ENCODE data around the gene TREML1. TPM values are rescaled to one million over a fixed set of nuclear protein-coding genes. Genes with fewer than 3 reads are reported as not detected.

TREML1 gene
- total and polyA plus RNA-seq, 9 of the 15 experiments (the other 6 are each of a cell fraction or from before 2014, with no cell fraction given), result not detected

DNA sequence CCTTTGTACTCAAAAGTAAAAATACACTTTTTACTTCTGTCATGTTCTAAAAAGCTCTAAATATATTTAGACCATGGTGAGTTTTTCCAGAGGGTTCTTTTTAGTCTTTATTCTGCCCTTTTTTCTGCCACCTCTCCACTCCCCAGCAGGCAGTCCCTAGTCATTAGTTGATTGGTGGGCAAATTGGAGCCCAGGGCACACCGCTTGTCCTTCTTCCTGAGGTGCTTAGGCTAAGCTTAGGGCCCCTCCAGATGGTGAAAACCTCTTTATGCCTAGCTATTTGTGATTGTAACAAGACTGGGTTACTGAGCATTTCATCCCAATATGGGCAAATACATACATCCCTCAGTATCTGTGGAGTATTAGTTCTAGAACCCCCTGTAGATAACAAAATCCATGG lies 6.2 kb downstream of the TREML1 start:
- no peaks in the 10 kb centered on the region for H3K9me3 ChIP-seq (replicated peaks; ENCODE audit: control insufficient read depth, insufficient read depth, low read depth, low read length)
- intact Hi-C loops (cut with micrococcal nuclease), result no loop called here
- no peak overlapping the region for H2AFZ ChIP-seq (ENCODE audit: low read depth, low read length)
- in situ Hi-C loops (cut with MboI), result no loop called here
- H4K20me1 ChIP-seq (replicated peaks; ENCODE audit: control insufficient read depth, insufficient read depth, low read length), result peaks cover 4% of the 10 kb centered on the region; the same call in 1 of the 2 replicates
- H3K27me3 ChIP-seq (ENCODE audit: control insufficient read depth in 2 of 2, insufficient read depth in 2 of 2, low read length in 2 of 2), result peaks cover 0 to 28% of the 10 kb centered on the region in 2 experiments; a peak in 3 of 5 replicates
- no peak for ATAC-seq
- DNase-seq (ENCODE audit: extremely low read depth in 1 of 4, low spot score in 3 of 4), result no peak
- ChIA-PET POLR2A (no interaction called here), CTCF (ENCODE audit: low intra/inter-chr PET ratio) (no interaction called here)
- no peak overlapping the region for H3K9ac ChIP-seq (ENCODE audit: insufficient read depth in 1 of 2, low read depth in 2 of 2, low read length in 2 of 2)
- no peak overlapping the region for H3K4me3 ChIP-seq
- H3K9me1 ChIP-seq (ENCODE audit: control insufficient read depth, insufficient read depth, low read length), result no peaks in the 10 kb centered on the region
- H3K4me1 ChIP-seq (replicated peaks in 1 of 2; ENCODE audit: control insufficient read depth in 2 of 2, insufficient read depth in 2 of 2, low read length in 2 of 2), result no peaks in the 10 kb centered on the region
- WGBS (ENCODE audit: insufficient coverage, low coverage, missing lambda C conversion rate), result 0% methylated on average over 1 of the region's 1 CpG
- no peaks in the 10 kb centered on the region for H3K79me2 ChIP-seq (ENCODE audit: control insufficient read depth, insufficient read depth, low read length)
- no peak for FAIRE-seq
- no peak overlapping the region for H3K4me2 ChIP-seq (ENCODE audit: insufficient read depth, low read length)
- H3K27ac ChIP-seq (ENCODE audit: extremely low read depth, low read depth, low read length), result no peak overlapping the region
- no TSS peak for BruUV-seq (replicated peaks)
- no peaks in the 10 kb centered on the region for H3K36me3 ChIP-seq (ENCODE audit: control insufficient read depth, insufficient read depth, low read length)
- no peak for TF ChIP-seq ZNF165 (CRISPR knock-in tag; IDR thresholded peaks at IDR 0.05; ENCODE audit: borderline replicate concordance)
- TF ChIP-seq, protein P1, sequence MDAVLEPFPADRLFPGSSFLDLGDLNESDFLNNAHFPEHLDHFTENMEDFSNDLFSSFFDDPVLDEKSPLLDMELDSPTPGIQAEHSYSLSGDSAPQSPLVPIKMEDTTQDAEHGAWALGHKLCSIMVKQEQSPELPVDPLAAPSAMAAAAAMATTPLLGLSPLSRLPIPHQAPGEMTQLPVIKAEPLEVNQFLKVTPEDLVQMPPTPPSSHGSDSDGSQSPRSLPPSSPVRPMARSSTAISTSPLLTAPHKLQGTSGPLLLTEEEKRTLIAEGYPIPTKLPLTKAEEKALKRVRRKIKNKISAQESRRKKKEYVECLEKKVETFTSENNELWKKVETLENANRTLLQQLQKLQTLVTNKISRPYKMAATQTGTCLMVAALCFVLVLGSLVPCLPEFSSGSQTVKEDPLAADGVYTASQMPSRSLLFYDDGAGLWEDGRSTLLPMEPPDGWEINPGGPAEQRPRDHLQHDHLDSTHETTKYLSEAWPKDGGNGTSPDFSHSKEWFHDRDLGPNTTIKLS (IDR thresholded peaks at IDR 0.05; ENCODE audit: borderline replicate concordance, low read depth), result no peak
- TF ChIP-seq JUN (IDR thresholded peaks at IDR 0.05; ENCODE audit: borderline replicate concordance, low read depth, low read length), result no peak
- no peak for TF ChIP-seq JUN (CRISPR knock-in tag; IDR thresholded peaks at IDR 0.05; ENCODE audit: borderline replicate concordance)
- no peak for TF ChIP-seq CAMTA2 (CRISPR knock-in tag; conservative IDR thresholded peaks at IDR 0.05)
- TF ChIP-seq FOXK1 (CRISPR knock-in tag; IDR thresholded peaks at IDR 0.05; ENCODE audit: borderline replicate concordance), result no peak
- no peak for TF ChIP-seq MECOM (CRISPR knock-in tag; IDR thresholded peaks at IDR 0.05)
- TF ChIP-seq ZNF212 (CRISPR knock-in tag; IDR thresholded peaks at IDR 0.05), result no peak
- TF ChIP-seq, protein P2, sequence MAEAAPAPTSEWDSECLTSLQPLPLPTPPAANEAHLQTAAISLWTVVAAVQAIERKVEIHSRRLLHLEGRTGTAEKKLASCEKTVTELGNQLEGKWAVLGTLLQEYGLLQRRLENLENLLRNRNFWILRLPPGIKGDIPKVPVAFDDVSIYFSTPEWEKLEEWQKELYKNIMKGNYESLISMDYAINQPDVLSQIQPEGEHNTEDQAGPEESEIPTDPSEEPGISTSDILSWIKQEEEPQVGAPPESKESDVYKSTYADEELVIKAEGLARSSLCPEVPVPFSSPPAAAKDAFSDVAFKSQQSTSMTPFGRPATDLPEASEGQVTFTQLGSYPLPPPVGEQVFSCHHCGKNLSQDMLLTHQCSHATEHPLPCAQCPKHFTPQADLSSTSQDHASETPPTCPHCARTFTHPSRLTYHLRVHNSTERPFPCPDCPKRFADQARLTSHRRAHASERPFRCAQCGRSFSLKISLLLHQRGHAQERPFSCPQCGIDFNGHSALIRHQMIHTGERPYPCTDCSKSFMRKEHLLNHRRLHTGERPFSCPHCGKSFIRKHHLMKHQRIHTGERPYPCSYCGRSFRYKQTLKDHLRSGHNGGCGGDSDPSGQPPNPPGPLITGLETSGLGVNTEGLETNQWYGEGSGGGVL (CRISPR knock-in tag; IDR thresholded peaks at IDR 0.05), result no peak
- TF ChIP-seq DMBX1 (CRISPR knock-in tag; IDR thresholded peaks at IDR 0.05; ENCODE audit: borderline replicate concordance), result no peak
- no peak for TF ChIP-seq ZNF766 (CRISPR knock-in tag; conservative IDR thresholded peaks at IDR 0.05)
- TF ChIP-seq, protein P3, sequence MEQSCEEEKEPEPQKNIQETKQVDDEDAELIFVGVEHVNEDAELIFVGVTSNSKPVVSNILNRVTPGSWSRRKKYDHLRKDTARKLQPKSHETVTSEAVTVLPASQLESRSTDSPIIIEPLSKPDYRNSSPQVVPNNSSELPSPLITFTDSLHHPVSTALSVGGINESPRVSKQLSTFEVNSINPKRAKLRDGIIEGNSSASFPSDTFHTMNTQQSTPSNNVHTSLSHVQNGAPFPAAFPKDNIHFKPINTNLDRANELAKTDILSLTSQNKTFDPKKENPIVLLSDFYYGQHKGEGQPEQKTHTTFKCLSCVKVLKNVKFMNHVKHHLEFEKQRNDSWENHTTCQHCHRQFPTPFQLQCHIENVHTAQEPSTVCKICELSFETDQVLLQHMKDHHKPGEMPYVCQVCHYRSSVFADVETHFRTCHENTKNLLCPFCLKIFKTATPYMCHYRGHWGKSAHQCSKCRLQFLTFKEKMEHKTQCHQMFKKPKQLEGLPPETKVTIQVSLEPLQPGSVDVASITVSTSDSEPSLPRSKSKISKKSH (CRISPR knock-in tag; IDR thresholded peaks at IDR 0.05), result no peak
- no peak for TF ChIP-seq KLF1 (tag; IDR thresholded peaks at IDR 0.05)
- no peak for TF ChIP-seq HMG20B (CRISPR knock-in tag; IDR thresholded peaks at IDR 0.05)
- TF ChIP-seq, protein P4, sequence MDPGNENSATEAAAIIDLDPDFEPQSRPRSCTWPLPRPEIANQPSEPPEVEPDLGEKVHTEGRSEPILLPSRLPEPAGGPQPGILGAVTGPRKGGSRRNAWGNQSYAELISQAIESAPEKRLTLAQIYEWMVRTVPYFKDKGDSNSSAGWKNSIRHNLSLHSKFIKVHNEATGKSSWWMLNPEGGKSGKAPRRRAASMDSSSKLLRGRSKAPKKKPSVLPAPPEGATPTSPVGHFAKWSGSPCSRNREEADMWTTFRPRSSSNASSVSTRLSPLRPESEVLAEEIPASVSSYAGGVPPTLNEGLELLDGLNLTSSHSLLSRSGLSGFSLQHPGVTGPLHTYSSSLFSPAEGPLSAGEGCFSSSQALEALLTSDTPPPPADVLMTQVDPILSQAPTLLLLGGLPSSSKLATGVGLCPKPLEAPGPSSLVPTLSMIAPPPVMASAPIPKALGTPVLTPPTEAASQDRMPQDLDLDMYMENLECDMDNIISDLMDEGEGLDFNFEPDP (CRISPR knock-in tag; IDR thresholded peaks at IDR 0.05), result no peak
- no peak for TF ChIP-seq ZNF780A (CRISPR knock-in tag; IDR thresholded peaks at IDR 0.05)
- TF ChIP-seq, protein P5, sequence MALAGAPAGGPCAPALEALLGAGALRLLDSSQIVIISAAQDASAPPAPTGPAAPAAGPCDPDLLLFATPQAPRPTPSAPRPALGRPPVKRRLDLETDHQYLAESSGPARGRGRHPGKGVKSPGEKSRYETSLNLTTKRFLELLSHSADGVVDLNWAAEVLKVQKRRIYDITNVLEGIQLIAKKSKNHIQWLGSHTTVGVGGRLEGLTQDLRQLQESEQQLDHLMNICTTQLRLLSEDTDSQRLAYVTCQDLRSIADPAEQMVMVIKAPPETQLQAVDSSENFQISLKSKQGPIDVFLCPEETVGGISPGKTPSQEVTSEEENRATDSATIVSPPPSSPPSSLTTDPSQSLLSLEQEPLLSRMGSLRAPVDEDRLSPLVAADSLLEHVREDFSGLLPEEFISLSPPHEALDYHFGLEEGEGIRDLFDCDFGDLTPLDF (CRISPR knock-in tag; IDR thresholded peaks at IDR 0.05), result no peak

All from K562 (cell line).